Stimulated activated CD4-positive, alpha-beta T cell treated with anti-CD3 and anti-CD28 coated beads, Interleukin-4, amount 100 ng/mL, for 1 hour (primary cell): ENCODE data around the gene GNGT1.

Experiments
- DNase-seq: peaks from one replicate; pipeline ENCODE4 v3.0.0-alpha.2; 2020

Gene GNGT1

GRCh38 chr7:93906267-93906666, at the start of gene GNGT1:
GNGT1 (plus strand) TSS chr7:93906567; CDS start chr7:93906747, 180 bp downstream.
- no peak for DNase-seq

- DNase-seq = no peak
These were observed 47.5 kb upstream of the GNGT1 start for GRCh38 chr7:93858857-93859256.

GRCh38 chr7:93860261-93860660, 46.1 kb upstream of the GNGT1 start:
- DNase-seq = no peak

GRCh38 chr7:93861325-93861949, 44.9 kb upstream of the GNGT1 start:
- no peak for DNase-seq

GRCh38 chr7:93862651-93863050, 43.7 kb upstream of the GNGT1 start:
- no peak for DNase-seq

- DNase-seq = no peak
These were observed 39.5 kb upstream of the GNGT1 start for GRCh38 chr7:93866886-93867285.

- no peak for DNase-seq
These were observed 32.3 kb upstream of the GNGT1 start for GRCh38 chr7:93873998-93874574.

- no peak for DNase-seq
These were observed 28.6 kb upstream of the GNGT1 start for GRCh38 chr7:93877742-93878141.

- no peak for DNase-seq
These were observed 27.0 kb upstream of the GNGT1 start for GRCh38 chr7:93879356-93879755.

GRCh38 chr7:93882468-93882867, 23.9 kb upstream of the GNGT1 start:
- no peak for DNase-seq

GRCh38 chr7:93883078-93883916, 23.1 kb upstream of the GNGT1 start:
- no peak for DNase-seq

- DNase-seq = no peak
These were observed 22.4 kb upstream of the GNGT1 start for GRCh38 chr7:93883917-93884345.

GRCh38 chr7:93884541-93884940, 21.8 kb upstream of the GNGT1 start:
- DNase-seq = no peak

GRCh38 chr7:93889261-93889660, 17.1 kb upstream of the GNGT1 start:
- DNase-seq = no peak

GRCh38 chr7:93890041-93890463, 16.3 kb upstream of the GNGT1 start:
- no peak for DNase-seq

- DNase-seq = peak; percentile 20
These were observed 15.8 kb upstream of the GNGT1 start, which contains the start of gene TFPI2 for GRCh38 chr7:93890464-93891068. TFPI2 (minus strand) TSS chr7:93890753; CDS start chr7:93890678, 75 bp downstream.

GRCh38 chr7:93894426-93894825, 11.9 kb upstream of the GNGT1 start:
- no peak for DNase-seq

GRCh38 chr7:93894966-93895640, 11.3 kb upstream of the GNGT1 start:
- DNase-seq = no peak

GRCh38 chr7:93895859-93896600, 10.3 kb upstream of the GNGT1 start:
- no peak for DNase-seq

GRCh38 chr7:93897680-93898079, 8.7 kb upstream of the GNGT1 start:
- DNase-seq = no peak

- no peak for DNase-seq
These were observed 3.5 kb upstream of the GNGT1 start for GRCh38 chr7:93902777-93903423.
